ENCODE data around the gene NDUFB11. TPM values are rescaled to one million over a fixed set of nuclear protein-coding genes. Genes with fewer than 3 reads are reported as not detected.

Gene NDUFB11
- total and polyA plus RNA-seq, 9 of the 15 experiments (the other 6 are each of a cell fraction or from before 2014, with no cell fraction given), result 20.9 to 269 (median 86.8) TPM

GRCh38 chrX:47158781-47159180 is 14.3 kb upstream of the NDUFB11 start:
- in situ Hi-C loops (cut with MboI), result no loop called here
- peaks cover 61% of the 10 kb centered on the region for H3K79me2 ChIP-seq (ENCODE audit: control insufficient read depth, insufficient read depth, low read length)

GRCh38 chrX:47158131-47158530 is 13.6 kb upstream of the NDUFB11 start:
- Histone ChIP-seq H2AFZ (ENCODE audit: low read depth, low read length) (no peak overlapping the region), H3K27ac (ENCODE audit: extremely low read depth, low read depth, low read length) (no peak overlapping the region), H3K4me3 (no peak overlapping the region), H3K9me1 (ENCODE audit: control insufficient read depth, insufficient read depth, low read length) (no peaks in the 10 kb centered on the region), H3K27me3 (ENCODE audit: control insufficient read depth in 2 of 2, insufficient read depth in 2 of 2, low read length in 2 of 2) (no peaks in the 10 kb centered on the region), H3K9ac (ENCODE audit: insufficient read depth in 1 of 2, low read depth in 2 of 2, low read length in 2 of 2) (no peak overlapping the region), H3K4me1 (replicated peaks in 1 of 2; ENCODE audit: control insufficient read depth in 2 of 2, insufficient read depth in 2 of 2, low read length in 2 of 2) (peaks cover 0 to 5% of the 10 kb centered on the region in 2 experiments; a peak in 2 of 5 replicates), H4K20me1 (replicated peaks; ENCODE audit: control insufficient read depth, insufficient read depth, low read length) (no peaks in the 10 kb centered on the region), H3K79me2 (ENCODE audit: control insufficient read depth, insufficient read depth, low read length) (peaks cover 67% of the 10 kb centered on the region), H3K36me3 (ENCODE audit: control insufficient read depth, insufficient read depth, low read length) (peaks cover 50% of the 10 kb centered on the region), H3K4me2 (ENCODE audit: insufficient read depth, low read length) (no peak overlapping the region), H3K9me3 (replicated peaks; ENCODE audit: control insufficient read depth, insufficient read depth, low read depth, low read length) (no peaks in the 10 kb centered on the region)
- DNase-seq (ENCODE audit: extremely low read depth in 1 of 4, low spot score in 3 of 4) (peak in 3 of 4 experiments; percentile 15 to 32 (median 29)), FAIRE-seq (no peak), ATAC-seq (peak; percentile 81)
- in situ Hi-C loops (cut with MboI), result no loop called here
- no TSS peak for BruUV-seq (replicated peaks)
- intact Hi-C loops (cut with micrococcal nuclease), result no loop called here
- CTCF ChIA-PET (ENCODE audit: low intra/inter-chr PET ratio), result no interaction called here
- TF ChIP-seq POLR2G (IDR thresholded peaks at IDR 0.05; ENCODE audit: low read depth, low read length), result peak; percentile 40; the same call in 1 of the 2 replicates
- no peak for TF ChIP-seq HMBOX1 (IDR thresholded peaks at IDR 0.05)
- no peak for TF ChIP-seq CBX1 (IDR thresholded peaks at IDR 0.05; ENCODE audit: low read depth)
- TF ChIP-seq CTCF (IDR thresholded peaks at IDR 0.05 in 2 of 3, conservative IDR thresholded peaks at IDR 0.05 in 1 of 3; ENCODE audit: insufficient read depth in 2 of 3, low read depth in 1 of 3, low read length in 3 of 3), result 0 out of 6 replicates have a peak, but pooled peaks of 1 of the 3 experiments have one; percentile 18
- peak; percentile 88 for TF ChIP-seq ZBTB33 (CRISPR knock-in tag; IDR thresholded peaks at IDR 0.05)
- 93% methylated on average over 10 of the region's 16 CpGs for WGBS (ENCODE audit: insufficient coverage, low coverage, missing lambda C conversion rate)
- POLR2A ChIA-PET, result interaction anchor here (0.9 to 3.4 kb wide), 2 partner anchors 10 to 13 kb away, joined by 3 to 13 read pairs; partner anchors contain the start of genes NDUFB11 and RBM10

More at GRCh38 chrX:47158781-47159180, 14.3 kb upstream of the NDUFB11 start:
- Histone ChIP-seq H3K4me1 (replicated peaks in 1 of 2; ENCODE audit: control insufficient read depth in 2 of 2, insufficient read depth in 2 of 2, low read length in 2 of 2) (peaks cover 0 to 5% of the 10 kb centered on the region in 2 experiments; a peak in 2 of 5 replicates), H4K20me1 (replicated peaks; ENCODE audit: control insufficient read depth, insufficient read depth, low read length) (no peaks in the 10 kb centered on the region), H3K9ac (ENCODE audit: insufficient read depth in 1 of 2, low read depth in 2 of 2, low read length in 2 of 2) (no peak overlapping the region), H3K27ac (ENCODE audit: extremely low read depth, low read depth, low read length) (no peak overlapping the region), H2AFZ (ENCODE audit: low read depth, low read length) (no peak overlapping the region), H3K9me1 (ENCODE audit: control insufficient read depth, insufficient read depth, low read length) (no peaks in the 10 kb centered on the region), H3K4me3 (no peak overlapping the region), H3K9me3 (replicated peaks; ENCODE audit: control insufficient read depth, insufficient read depth, low read depth, low read length) (no peaks in the 10 kb centered on the region), H3K27me3 (ENCODE audit: control insufficient read depth in 2 of 2, insufficient read depth in 2 of 2, low read length in 2 of 2) (no peaks in the 10 kb centered on the region), H3K4me2 (ENCODE audit: insufficient read depth, low read length) (no peak overlapping the region), H3K36me3 (ENCODE audit: control insufficient read depth, insufficient read depth, low read length) (peaks cover 43% of the 10 kb centered on the region)
- ChIA-PET POLR2A (interaction anchor here (3.4 kb wide), 1 partner anchor 14 kb away, joined by 13 read pairs; the partner anchor contains the start of genes NDUFB11 and RBM10), CTCF (ENCODE audit: low intra/inter-chr PET ratio) (no interaction called here)
- intact Hi-C loops (cut with micrococcal nuclease), result no loop called here
- no peak for FAIRE-seq
- no TSS peak for BruUV-seq (replicated peaks)
- ATAC-seq, result no peak
- 100% methylated on average over 5 of the region's 5 CpGs for WGBS (ENCODE audit: insufficient coverage, low coverage, missing lambda C conversion rate)
- TF ChIP-seq ZNF146 (CRISPR knock-in tag; IDR thresholded peaks at IDR 0.05; ENCODE audit: unreplicated experiment) (peak; percentile 71), PHTF2 (CRISPR knock-in tag; IDR thresholded peaks at IDR 0.05) (no peak), ZNF717 (CRISPR knock-in tag; IDR thresholded peaks at IDR 0.05) (no peak), RBM25 (IDR thresholded peaks at IDR 0.05; ENCODE audit: low read depth, low read length, severe bottlenecking) (peak; percentile 60), BHLHE40 (IDR thresholded peaks at IDR 0.05; ENCODE audit: low read length) (no peak), ZNF184 (CRISPR knock-in tag; IDR thresholded peaks at IDR 0.05) (no peak)
- DNase-seq (ENCODE audit: extremely low read depth in 1 of 4, low spot score in 3 of 4), result no peak
